HG03159 (cell line): Measurements from ENCODE around the gene LCN1.

Experiments
- ATAC-seq: cut with Tn5 transposase; IDR thresholded peaks from one replicate; pipeline ENCODE4 v1.9.1; 2021; ENCODE audit warnings: mild to moderate bottlenecking, moderate library complexity; ENCODE audit not compliant: unreplicated experiment

The LCN1 gene

DNA sequence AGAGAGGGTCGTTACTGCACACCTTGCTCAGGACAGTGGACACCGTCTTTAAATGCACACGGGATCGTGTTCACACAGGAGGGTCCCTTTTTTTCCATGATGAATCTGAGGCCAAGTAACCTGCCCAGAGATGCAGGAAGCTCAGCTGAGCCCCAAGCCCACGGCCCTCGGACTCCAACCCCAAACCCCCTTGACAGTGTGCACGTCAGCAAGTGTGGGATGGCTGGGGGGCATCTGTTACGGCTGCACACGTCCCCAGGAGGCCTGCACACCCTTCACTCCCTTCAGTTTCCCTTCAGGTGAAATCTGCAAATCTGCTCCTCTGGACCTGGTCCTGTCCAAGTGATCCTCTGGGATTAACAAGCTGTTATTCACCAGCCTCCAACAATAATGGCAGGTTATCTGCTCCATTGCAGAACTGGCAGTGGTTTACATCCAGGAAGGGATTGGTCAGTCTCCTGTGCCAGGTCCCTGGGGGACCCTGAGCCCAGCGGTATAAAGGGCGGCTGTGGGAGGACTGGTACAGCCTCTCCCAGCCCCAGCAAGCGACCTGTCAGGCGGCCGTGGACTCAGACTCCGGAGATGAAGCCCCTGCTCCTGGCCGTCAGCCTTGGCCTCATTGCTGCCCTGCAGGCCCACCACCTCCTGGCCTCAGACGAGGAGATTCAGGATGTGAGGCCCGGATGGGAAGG, at the start of gene LCN1:
LCN1 (plus strand) TSS at position 525 of the 692 bp plus-strand sequence; CDS start at position 583, 58 bp downstream.
- ATAC-seq, result no peak

GRCh38 chr9:135471791-135472640, 49.2 kb upstream of the LCN1 start:
- no peak for ATAC-seq

GRCh38 chr9:135473972-135474543, 47.2 kb upstream of the LCN1 start:
- no peak for ATAC-seq

- no peak for ATAC-seq
Measured at GRCh38 chr9:135474915-135475314, 46.3 kb upstream of the LCN1 start.

DNA sequence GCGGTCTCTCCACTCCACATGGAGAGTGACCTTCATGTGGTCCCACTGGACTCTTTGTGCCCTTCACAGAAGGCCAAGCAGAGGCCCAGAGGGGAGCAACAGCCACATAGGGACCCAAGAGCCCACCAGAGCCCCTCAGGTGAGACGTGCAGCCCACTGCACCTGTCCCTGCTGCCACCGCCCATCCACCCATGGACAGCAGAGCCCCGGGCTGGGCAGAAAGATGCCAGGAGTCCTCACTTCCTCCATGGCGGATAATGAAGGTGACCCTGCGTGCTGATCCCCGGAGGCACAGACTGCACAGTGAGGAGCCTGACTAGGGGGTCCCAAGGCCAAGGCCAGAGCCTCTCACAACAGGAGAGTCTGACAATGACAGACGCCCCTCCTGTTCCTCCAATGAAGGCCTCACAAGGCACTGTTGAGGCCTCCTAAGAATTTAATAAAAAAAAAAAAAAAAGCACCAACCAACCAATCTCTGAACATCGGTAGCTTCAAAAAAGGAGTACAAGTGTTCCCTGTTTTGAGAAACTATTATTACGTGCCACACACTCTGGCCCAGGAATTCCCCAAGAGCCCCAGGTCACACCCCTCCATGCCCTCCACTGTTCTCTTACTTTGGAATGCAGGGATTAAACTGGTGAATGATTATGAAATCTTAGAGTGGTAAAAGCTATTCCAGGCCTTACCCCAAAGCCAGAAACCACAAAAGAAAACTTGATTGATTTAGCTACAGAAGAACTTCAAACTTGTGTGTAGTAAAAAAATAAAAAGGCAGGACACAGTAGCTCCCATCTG, 44.5 kb upstream of the LCN1 start:
- ATAC-seq, result no peak

- ATAC-seq, result no peak
Measured at GRCh38 chr9:135478191-135478590, 43.0 kb upstream of the LCN1 start.

- ATAC-seq, result no peak
Measured at GRCh38 chr9:135478829-135479468, 42.3 kb upstream of the LCN1 start.

- no peak for ATAC-seq
Measured at GRCh38 chr9:135479469-135480052, 41.7 kb upstream of the LCN1 start, which contains the start of gene PPP1R26. PPP1R26 (plus strand) TSS chr9:135479782; CDS start chr9:135484511, 4,729 bp downstream.

- ATAC-seq, result no peak
Measured at GRCh38 chr9:135480071-135480939, 40.9 kb upstream of the LCN1 start.

DNA sequence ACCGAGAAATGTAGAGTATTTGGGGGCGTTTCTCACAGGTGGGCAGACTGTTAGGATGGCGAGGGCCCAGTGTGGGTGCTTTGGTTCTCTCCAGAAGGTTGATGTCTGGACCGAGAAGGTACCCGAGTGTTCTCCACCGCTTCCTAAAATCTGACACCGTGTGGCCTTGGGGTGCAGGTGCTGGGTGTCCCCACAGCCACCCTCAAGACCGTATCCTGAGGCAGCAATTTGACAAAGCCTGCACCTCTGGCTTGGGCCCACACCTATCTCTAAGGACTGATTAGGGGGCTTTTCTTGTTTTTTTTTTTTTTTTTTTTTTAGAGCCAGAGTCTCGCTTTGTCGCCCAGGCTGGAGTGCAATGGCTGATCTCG, 40.3 kb upstream of the LCN1 start:
- ATAC-seq, result no peak

- ATAC-seq, result no peak
Measured at GRCh38 chr9:135482015-135482754, 39.1 kb upstream of the LCN1 start.

DNA sequence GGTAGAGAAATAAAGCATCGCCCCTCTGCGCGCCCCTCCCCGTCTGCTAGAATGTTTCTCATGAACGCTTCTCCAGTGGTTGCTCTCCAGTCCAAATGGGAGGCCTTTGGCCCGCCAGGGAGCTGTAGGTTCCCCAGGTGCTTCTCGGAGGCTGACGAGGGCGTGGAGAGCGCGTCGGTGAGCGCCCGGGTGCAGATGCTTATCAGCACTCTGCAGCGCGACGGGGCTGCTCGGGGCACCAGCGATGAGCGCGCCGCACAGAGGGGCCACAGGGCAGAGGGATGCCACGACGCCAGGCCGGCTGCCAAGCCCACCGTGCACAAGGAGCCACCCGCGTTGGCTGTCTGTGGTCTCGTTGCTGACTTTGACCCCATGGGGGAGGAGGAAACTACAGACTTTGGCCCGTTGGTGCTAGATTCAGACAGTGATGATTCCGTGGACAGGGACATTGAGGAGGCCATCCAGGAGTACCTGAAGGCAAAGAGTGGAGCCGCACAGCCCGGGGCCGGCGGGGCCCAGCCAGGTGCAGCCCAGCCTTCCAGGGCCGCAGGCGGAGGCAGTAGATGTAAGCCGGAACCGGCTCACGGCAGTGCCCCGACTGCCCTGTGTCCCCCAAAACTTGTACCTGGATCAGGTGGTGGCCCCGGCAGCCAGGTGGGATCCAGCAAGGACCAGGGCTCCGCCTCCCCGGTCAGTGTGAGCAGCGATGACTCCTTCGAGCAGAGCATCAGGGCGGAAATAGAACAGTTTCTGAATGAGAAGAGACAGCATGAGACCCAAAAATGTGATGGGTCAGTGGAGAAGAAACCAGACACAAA, 36.6 kb upstream of the LCN1 start:
- ATAC-seq, result no peak

- ATAC-seq, result no peak
Measured at GRCh38 chr9:135485385-135485784, 35.9 kb upstream of the LCN1 start.

- ATAC-seq, result no peak
Measured at GRCh38 chr9:135485832-135486231, 35.4 kb upstream of the LCN1 start.

- no peak for ATAC-seq
Measured at GRCh38 chr9:135486267-135487065, 34.8 kb upstream of the LCN1 start.

DNA sequence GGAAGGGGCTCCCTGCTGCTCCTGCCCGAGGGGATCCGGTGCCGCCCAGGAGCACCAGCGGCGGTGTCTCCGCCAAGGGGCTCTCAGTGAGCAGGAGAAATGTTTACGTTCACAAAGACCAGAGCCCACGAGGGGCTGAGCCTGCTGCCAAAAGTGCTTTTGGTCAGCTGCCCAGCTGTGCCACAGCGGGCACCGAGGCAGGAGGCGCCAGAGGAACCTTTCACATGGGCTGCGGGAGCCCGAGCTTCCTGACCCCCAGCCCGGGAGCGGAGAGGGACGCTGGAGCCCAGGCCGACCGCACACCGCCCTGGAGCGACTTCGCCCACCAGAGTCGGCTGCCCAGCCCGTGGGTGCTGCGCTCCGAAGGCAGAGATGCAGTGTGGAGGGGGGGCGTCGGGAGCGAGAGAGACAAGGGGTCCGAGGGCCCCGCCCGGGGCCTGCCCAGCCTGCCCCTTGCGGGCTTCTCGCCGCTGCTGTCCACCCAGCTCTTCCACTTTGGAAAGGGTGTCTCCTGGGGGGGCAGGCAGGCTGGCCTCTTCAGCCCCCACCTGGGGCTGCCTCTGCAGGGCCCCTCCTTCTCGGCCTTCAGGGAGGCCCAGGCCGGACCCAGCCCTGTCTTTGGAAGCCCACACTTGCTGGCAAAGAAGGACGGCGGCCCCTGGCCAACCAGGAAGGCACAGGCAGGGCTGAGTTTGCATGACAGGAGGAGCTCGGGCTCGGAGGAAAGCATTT, 33.8 kb upstream of the LCN1 start:
- ATAC-seq, result no peak
